Mucosa of gallbladder (tissue), 1 donor: ENCODE data around the gene SH2D3A. TPM values are rescaled to one million over a fixed set of nuclear protein-coding genes. Genes with fewer than 3 reads are reported as not detected.
A peak's percentile ranks its signal among the peaks of the same experiment; 100 is the strongest.
"Not testable (repeated sequence)": the region's sequence is repeated elsewhere in the genome, so short reads cannot be mapped to it uniquely, and the experiment has no call there.

Source experiments
- DNase-seq: peaks from one replicate; pipeline ENCODE4 v3.0.0-alpha.2; 2020; ENCODE audit warnings: low spot score
- total RNA-seq: library from RNA; stranded (reverse); gene quantifications from one replicate; pipeline ENCODE4 v1.2.1, GENCODE V29; 2021
- donor health status: DM: no; HTN: no; CAD: no.

Gene SH2D3A
- 28.2 TPM for total RNA-seq

GRCh38 chr19:6767357-6768235 lies at the start of gene SH2D3A:
Gene SH2D3A (minus strand): TSS chr19:6767435. CDS start chr19:6763748, 3,687 bp downstream.
- DNase-seq: peak; percentile 94

GRCh38 chr19:6813659-6814058 lies 46.4 kb upstream of the SH2D3A start:
- DNase-seq: no peak

GRCh38 chr19:6812612-6813011 lies 45.4 kb upstream of the SH2D3A start:
- no peak for DNase-seq

GRCh38 chr19:6811906-6812305 lies 44.7 kb upstream of the SH2D3A start:
- DNase-seq: no peak

GRCh38 chr19:6811378-6811777 lies 44.1 kb upstream of the SH2D3A start:
- DNase-seq: no peak

GRCh38 chr19:6809262-6809661 lies 42.0 kb upstream of the SH2D3A start:
- no peak for DNase-seq

GRCh38 chr19:6808494-6808893 lies 41.3 kb upstream of the SH2D3A start:
- DNase-seq: no peak

GRCh38 chr19:6807291-6807690 lies 40.1 kb upstream of the SH2D3A start:
- no peak for DNase-seq

GRCh38 chr19:6806488-6806887 lies 39.3 kb upstream of the SH2D3A start:
- no peak for DNase-seq

GRCh38 chr19:6803036-6803404 lies 35.8 kb upstream of the SH2D3A start:
- DNase-seq: no peak

- DNase-seq: peak; percentile 43
Measured at GRCh38 chr19:6802336-6803035, 35.3 kb upstream of the SH2D3A start.

GRCh38 chr19:6801485-6802086 lies 34.4 kb upstream of the SH2D3A start:
- peak; percentile 70 for DNase-seq

- no peak for DNase-seq
Measured at GRCh38 chr19:6800991-6801484, 33.8 kb upstream of the SH2D3A start.

- DNase-seq: not testable (repeated sequence)
Measured at GRCh38 chr19:6800160-6800790, 33.0 kb upstream of the SH2D3A start.

GRCh38 chr19:6797646-6798045 lies 30.4 kb upstream of the SH2D3A start:
- DNase-seq: no peak

- DNase-seq: no peak
Measured at GRCh38 chr19:6796278-6796677, 29.0 kb upstream of the SH2D3A start.

GRCh38 chr19:6794686-6795431 lies 27.6 kb upstream of the SH2D3A start:
- DNase-seq: no peak

GRCh38 chr19:6793973-6794372 lies 26.7 kb upstream of the SH2D3A start:
- no peak for DNase-seq

- DNase-seq: no peak
Measured at GRCh38 chr19:6793411-6793810, 26.2 kb upstream of the SH2D3A start.

- DNase-seq: no peak
Measured at GRCh38 chr19:6791237-6791636, 24.0 kb upstream of the SH2D3A start.
